H1 (cell line): ENCODE measurements around the gene PSKH1. TPM values are rescaled to one million over a fixed set of nuclear protein-coding genes. Genes with fewer than 3 reads are reported as not detected.

ENCODE experiments used
- CTCF ChIA-PET: fragments of 300-600 bp; sonication (Branson Sonifier 250); formaldehyde crosslinking; loops from one replicate; lab custom pipeline; 2021; ENCODE audit not compliant: partially characterized antibody; lab: Charles Lee
- POLR2A ChIA-PET: fragments of 300-600 bp; sonication (Branson Sonifier 250); formaldehyde crosslinking; loops from one replicate; lab custom pipeline; 2021; ENCODE audit warnings: inconsistent platforms; ENCODE audit not compliant: partially characterized antibody; lab: Charles Lee
- DNase-seq, 2 experiments: peaks; one replicate each; pipeline versions ENCODE4 v3.0.0 to v3.0.0-alpha.2; 2010 to 2022; ENCODE audit warnings: low spot score in 2 of 2, low read depth in 1 of 2, mixed read lengths in 1 of 2
- FAIRE-seq: peaks from 2 replicates; lab custom pipeline; 2011; peaks lifted over from hg19 to GRCh38; lab: Jason Lieb, UNC
- H2AFZ ChIP-seq: 2 replicates; pipeline ENCODE4 v1.8.1; 2012; ENCODE audit warnings: low read length, inconsistent platforms
- H2AK5ac ChIP-seq: 2 replicates; pipeline ENCODE4 v1.6.1; 2013; ENCODE audit warnings: low read depth, low read length
- H2BK120ac ChIP-seq: replicated peaks from 2 replicates; pipeline ENCODE3; 2013; ENCODE audit warnings: low read depth, low read length, inconsistent platforms
- H2BK12ac ChIP-seq: 2 replicates; pipeline ENCODE4 v1.6.1; 2013; ENCODE audit warnings: low read depth, low read length
- H2BK15ac ChIP-seq: 2 replicates; pipeline ENCODE4 v1.6.1; 2013; ENCODE audit warnings: low read length
- H2BK20ac ChIP-seq: 2 replicates; pipeline ENCODE4 v1.6.1; 2013; ENCODE audit warnings: low read length
- H2BK5ac ChIP-seq: 2 replicates; pipeline ENCODE4 v1.6.1; 2013; ENCODE audit warnings: low read depth, low read length
- H3K14ac ChIP-seq: 2 replicates; pipeline ENCODE4 v1.6.1; 2013; ENCODE audit warnings: inconsistent platforms; ENCODE audit not compliant: insufficient read length
- H3K18ac ChIP-seq: 2 replicates; pipeline ENCODE4 v1.6.1; 2013; ENCODE audit warnings: low read length; ENCODE audit errors: extremely low read depth
- H3K23ac ChIP-seq: 2 replicates; pipeline ENCODE4 v1.6.1; 2013; ENCODE audit warnings: inconsistent platforms; ENCODE audit not compliant: insufficient read length
- H3K23me2 ChIP-seq: 2 replicates; pipeline ENCODE4 v1.6.1; 2013; ENCODE audit warnings: low read depth, low read length
- H3K27ac ChIP-seq: 2 replicates; pipeline ENCODE4 v1.6.1; 2011; ENCODE audit warnings: low read depth, low read length, inconsistent platforms
- H3K27me3 ChIP-seq, 4 experiments: replicated peaks in 1 of 4; 1 replicate in 1 of 4; 2 replicates in 3 of 4; pipeline versions ENCODE4 v1.6.1 to v1.8.1; 2011 to 2013; ENCODE audit warnings: low read length in 3 of 4, mild to moderate bottlenecking in 3 of 4, inconsistent platforms in 2 of 4, mixed read lengths in 2 of 4, moderate library complexity in 1 of 4; ENCODE audit not compliant: control insufficient read depth in 3 of 4, insufficient read depth in 3 of 4; ENCODE audit errors: extremely low read depth in 1 of 4
- H3K36me3 ChIP-seq, 4 experiments: 2 replicates each; pipeline versions ENCODE4 v1.6.1 to v1.8.1; 2011 to 2013; ENCODE audit warnings: mild to moderate bottlenecking in 4 of 4, low read length in 3 of 4, moderate library complexity in 2 of 4, control low read depth in 1 of 4, inconsistent platforms in 1 of 4; ENCODE audit not compliant: insufficient read depth in 4 of 4, control insufficient read depth in 2 of 4
- H3K4ac ChIP-seq: replicated peaks from 2 replicates; pipeline ENCODE3; 2013; ENCODE audit warnings: low read length, low read depth, mixed read lengths, inconsistent platforms; ENCODE audit not compliant: insufficient read length
- H3K4me1 ChIP-seq, 4 experiments: replicated peaks in 1 of 4; 1 replicate in 1 of 4; 2 replicates in 3 of 4; pipeline versions ENCODE4 v1.6.1 to v1.8.1; 2011 to 2013; ENCODE audit warnings: low read length in 3 of 4, inconsistent platforms in 2 of 4, mixed read lengths in 1 of 4; ENCODE audit not compliant: insufficient read depth in 4 of 4, control insufficient read depth in 3 of 4
- H3K4me2 ChIP-seq, 2 experiments: 2 replicates each; pipeline versions ENCODE4 v1.6.1 to v1.8.1; 2011 to 2013; ENCODE audit warnings: low read depth in 2 of 2, low read length in 2 of 2, control low read depth in 1 of 2, inconsistent platforms in 1 of 2, mild to moderate bottlenecking in 1 of 2; ENCODE audit not compliant: insufficient read depth in 1 of 2
- H3K4me3 ChIP-seq, 4 experiments: fragments of 200-600, 300-600 bp in 1 of 4; sonication (generic), shearing (Covaris generic), sonication (Bioruptor Twin) in 1 of 4; 2 replicates each; pipeline versions ENCODE4 v1.5.1 to v1.8.1; 2011 to 2016; ENCODE audit warnings: low read length in 4 of 4, low read depth in 3 of 4, control low read depth in 2 of 4, inconsistent platforms in 2 of 4, mild to moderate bottlenecking in 2 of 4, mixed read lengths in 1 of 4, moderate library complexity in 1 of 4; ENCODE audit not compliant: insufficient read depth in 2 of 4; ENCODE audit errors: extremely low read depth in 1 of 4
- H3K56ac ChIP-seq: replicated peaks from 2 replicates; pipeline ENCODE3; 2013; ENCODE audit warnings: low read depth, mild to moderate bottlenecking, mixed read lengths, low read length, inconsistent platforms; ENCODE audit not compliant: insufficient read length
- H3K79me1 ChIP-seq: 2 replicates; pipeline ENCODE4 v1.6.1; 2013; ENCODE audit warnings: low read depth, low read length, control low read depth
- H3K79me2 ChIP-seq, 2 experiments: 2 replicates each; pipeline versions ENCODE4 v1.6.1 to v1.8.1; 2012 to 2013; ENCODE audit warnings: low read length in 2 of 2, mild to moderate bottlenecking in 2 of 2, inconsistent platforms in 1 of 2; ENCODE audit not compliant: insufficient read depth in 2 of 2, control insufficient read depth in 1 of 2
- H3K9ac ChIP-seq, 4 experiments: replicated peaks in 1 of 4; 1 replicate in 1 of 4; 2 replicates in 3 of 4; pipeline versions ENCODE4 v1.6.1 to v1.8.1; 2011 to 2013; ENCODE audit warnings: low read depth in 3 of 4, low read length in 3 of 4, control low read depth in 2 of 4, mild to moderate bottlenecking in 2 of 4, moderate library complexity in 2 of 4, inconsistent platforms in 1 of 4; ENCODE audit errors: extremely low read depth in 1 of 4
- H3K9me3 ChIP-seq, 2 experiments: 2 replicates each; pipeline versions ENCODE4 v1.6.1 to v1.8.1; 2012 to 2013; ENCODE audit warnings: mild to moderate bottlenecking in 2 of 2, moderate library complexity in 2 of 2, control low read depth in 1 of 2, inconsistent platforms in 1 of 2, low read depth in 1 of 2, low read length in 1 of 2, mixed read lengths in 1 of 2; ENCODE audit not compliant: insufficient read depth in 2 of 2
- H4K20me1 ChIP-seq, 2 experiments: replicated peaks in 1 of 2; 2 replicates each; pipeline versions ENCODE3 to v1.8.1; 2011 to 2013; ENCODE audit warnings: inconsistent platforms in 2 of 2, low read length in 2 of 2, mild to moderate bottlenecking in 1 of 2; ENCODE audit not compliant: insufficient read depth in 2 of 2, control insufficient read depth in 1 of 2
- H4K5ac ChIP-seq: 2 replicates; pipeline ENCODE4 v1.6.1; 2013; ENCODE audit warnings: low read length, low read depth, mixed read lengths, inconsistent platforms; ENCODE audit not compliant: insufficient read length
- H4K8ac ChIP-seq: 2 replicates; pipeline ENCODE4 v1.8.0; 2013; ENCODE audit warnings: mild to moderate bottlenecking, moderate library complexity, low read length, inconsistent platforms; ENCODE audit not compliant: insufficient read depth; ENCODE audit errors: extremely low read depth
- H4K91ac ChIP-seq: replicated peaks from 2 replicates; pipeline ENCODE3; 2013; ENCODE audit warnings: low read length, mixed read lengths, inconsistent platforms; ENCODE audit not compliant: insufficient read length
- ASH2L ChIP-seq: fragments of 200-600, 300-600 bp; sonication (generic); IDR thresholded peaks from one replicate; pipeline ENCODE4 v1.7.1; 2017; ENCODE audit warnings: low read length
- CBX5 ChIP-seq: fragments of 300-800, 300-1000 bp; sonication (generic); IDR thresholded peaks from 2 replicates; pipeline ENCODE4 v1.7.1; 2016; ENCODE audit warnings: antibody characterized with exemption, low read length, low read depth
- CBX8 ChIP-seq: fragments of 300-800, 300-1000 bp; sonication (generic); IDR thresholded peaks from 2 replicates; pipeline ENCODE4 v1.7.1; 2016; ENCODE audit warnings: low read depth, low read length, borderline replicate concordance
- POLR2AphosphoS5 ChIP-seq: IDR thresholded peaks from 2 replicates; pipeline ENCODE4 v1.6.1; 2011; ENCODE audit warnings: low read depth, low read length
- RAD21 ChIP-seq, 2 experiments: IDR thresholded peaks in 1 of 2; conservative IDR thresholded peaks in 1 of 2; 2 replicates each; pipeline ENCODE4 v1.6.1; 2011; ENCODE audit warnings: low read depth in 2 of 2, low read length in 2 of 2, improper control_type of control experiment in 1 of 2, inconsistent platforms in 1 of 2, mild to moderate bottlenecking in 1 of 2, moderate library complexity in 1 of 2
- SIRT6 ChIP-seq: IDR thresholded peaks from one replicate; pipeline ENCODE4 v1.7.1; 2012; ENCODE audit warnings: low read length, inconsistent platforms
- SIX5 ChIP-seq: IDR thresholded peaks from 2 replicates; pipeline ENCODE4 v1.6.1; 2011; ENCODE audit warnings: mild to moderate bottlenecking, low read depth, low read length
- WGBS, 2 experiments: shearing (Covaris generic) in 1 of 2; methylation state at CpG; one replicate each; pipeline versions ENCODE4 v1.1.6 to v1.1.7; 2013 to 2015; ENCODE audit warnings: low lambda C conversion rate in 2 of 2, mixed read lengths in 2 of 2, inconsistent platforms in 1 of 2, low coverage in 1 of 2, missing lambda C conversion rate in 1 of 2; ENCODE audit not compliant: insufficient replicate concordance in 2 of 2, insufficient coverage in 1 of 2, insufficient read length in 1 of 2; ENCODE audit errors: extremely low coverage in 1 of 2, missing lambda C conversion rate in 1 of 2; 5-methylcytosine and 5-hydroxymethylcytosine counted together
- polyA plus RNA-seq, 7 experiments: library from polyadenylated mRNA; depleted of rRNA in 3 of 7; stranded (reverse) in 5 of 7; unstranded in 2 of 7; fragments of >200 nt in 5 of 7; fragments of 200-250 nt in 2 of 7; gene quantifications; 1 replicate in 5 of 7; 2 replicates in 1 of 7; 4 replicates in 1 of 7; pipeline versions ENCODE4 v1.2.1 to v1.2.3, GENCODE V29; 2011 to 2013; ENCODE audit warnings: missing spikeins in 2 of 7, mixed read lengths in 2 of 7
- total RNA-seq: library from RNA; stranded (reverse); fragmentation: NEBNext Ultra II Directional; extraction: Animal tissue kit (Norgen Biotek cat#: 25700); gene quantifications from 2 replicates; pipeline ENCODE4 v1.2.1, GENCODE V29; 2021

PSKH1 gene
- total and polyA plus RNA-seq, 2 of the 8 experiments (the other 6 are each of a cell fraction or from before 2014, with no cell fraction given) = 24.8 to 51.0 TPM

GRCh38 chr16:67969254-67970039 is 76.4 kb downstream of the PSKH1 start:
- H3K27me3 ChIP-seq = no peaks in the 10 kb centered on the region
- H4K8ac ChIP-seq = peak overlapping the region; percentile 57; the same call in 1 of the 2 replicates
- no peak overlapping the region for H3K14ac ChIP-seq
- H3K4me1 ChIP-seq = peaks cover 6 to 23% (median 15%) of the 10 kb centered on the region in 4 experiments
- H3K36me3 ChIP-seq = no peaks in the 10 kb centered on the region
- H2BK12ac ChIP-seq = 0 out of 2 replicates have a peak overlapping the region, but pooled peaks have one; percentile 80
- H3K56ac ChIP-seq = peak overlapping the region; percentile 70
- H4K91ac ChIP-seq = peak overlapping the region; percentile 98
- H3K18ac ChIP-seq = peak overlapping the region; percentile 83
- peak overlapping the region; percentile 36 for H4K5ac ChIP-seq
- peaks cover 16% of the 10 kb centered on the region; the same call in 1 of the 2 replicates for H3K79me1 ChIP-seq
- peaks cover 0 to 4% of the 10 kb centered on the region in 2 experiments; a peak in 2 of 4 replicates for H3K79me2 ChIP-seq
- ChIA-PET CTCF (interaction anchor here (0.6 to 5.2 kb wide), 8 partner anchors 8 to 71 kb away, joined by 3 to 27 read pairs (median 6); partner anchors contain the start of gene DPEP3), POLR2A (interaction anchor here (0.6 to 1.9 kb wide), 6 partner anchors 9 to 82 kb away, joined by 3 to 5 read pairs (median 4); partner anchors contain the start of genes DDX28 and DUS2)
- peak overlapping the region; percentile 15 for H3K4ac ChIP-seq
- peak overlapping the region; percentile 75 to 77 for H3K4me2 ChIP-seq
- peak overlapping the region; percentile 48 to 67 (median 64) for H3K4me3 ChIP-seq
- WGBS, 2 experiments = 39% methylated on average over 26 of the region's 40 CpGs; no CpG with 5 or more reads in 1 of the 2 experiments
- no peak overlapping the region for H2BK120ac ChIP-seq
- H2AK5ac ChIP-seq = no peak overlapping the region
- no peak overlapping the region for H2BK20ac ChIP-seq
- H3K9me3 ChIP-seq = no peaks in the 10 kb centered on the region
- H2BK5ac ChIP-seq = peak overlapping the region; percentile 75; the same call in 1 of the 2 replicates
- H3K23ac ChIP-seq = no peak overlapping the region
- peak overlapping the region; percentile 43; the same call in 1 of the 2 replicates for H2AFZ ChIP-seq
- peak overlapping the region; percentile 29; the same call in 1 of the 2 replicates for H2BK15ac ChIP-seq
- DNase-seq (peak in 1 of 2 experiments; percentile 65), FAIRE-seq (no peak)
- peaks cover 7% of the 10 kb centered on the region; the same call in 1 of the 2 replicates for H3K23me2 ChIP-seq
- no peak overlapping the region for H3K9ac ChIP-seq
- H3K27ac ChIP-seq = no peak overlapping the region
- H4K20me1 ChIP-seq = peaks cover 0 to 14% of the 10 kb centered on the region in 2 experiments
- no peak for TF ChIP-seq POLR2AphosphoS5
- no peak for TF ChIP-seq SIRT6
- no peak for TF ChIP-seq CBX5
- no peak for TF ChIP-seq CBX8
- no peak for TF ChIP-seq RAD21 (IDR thresholded peaks at IDR 0.05 in 1 of 2, conservative IDR thresholded peaks at IDR 0.05 in 1 of 2; ENCODE audit: low read depth in 2 of 2, low read length in 2 of 2)
- TF ChIP-seq ASH2L = no peak
- TF ChIP-seq SIX5 = no peak
